ENCODE results near the gene CENPX. TPM values are rescaled to one million over a fixed set of nuclear protein-coding genes. Genes with fewer than 3 reads are reported as not detected.

Gene CENPX
- total and polyA plus RNA-seq, 2 of the 13 experiments (the other 11 are each of a cell fraction or from before 2014, with no cell fraction given): 92.7 to 170 TPM

DNA sequence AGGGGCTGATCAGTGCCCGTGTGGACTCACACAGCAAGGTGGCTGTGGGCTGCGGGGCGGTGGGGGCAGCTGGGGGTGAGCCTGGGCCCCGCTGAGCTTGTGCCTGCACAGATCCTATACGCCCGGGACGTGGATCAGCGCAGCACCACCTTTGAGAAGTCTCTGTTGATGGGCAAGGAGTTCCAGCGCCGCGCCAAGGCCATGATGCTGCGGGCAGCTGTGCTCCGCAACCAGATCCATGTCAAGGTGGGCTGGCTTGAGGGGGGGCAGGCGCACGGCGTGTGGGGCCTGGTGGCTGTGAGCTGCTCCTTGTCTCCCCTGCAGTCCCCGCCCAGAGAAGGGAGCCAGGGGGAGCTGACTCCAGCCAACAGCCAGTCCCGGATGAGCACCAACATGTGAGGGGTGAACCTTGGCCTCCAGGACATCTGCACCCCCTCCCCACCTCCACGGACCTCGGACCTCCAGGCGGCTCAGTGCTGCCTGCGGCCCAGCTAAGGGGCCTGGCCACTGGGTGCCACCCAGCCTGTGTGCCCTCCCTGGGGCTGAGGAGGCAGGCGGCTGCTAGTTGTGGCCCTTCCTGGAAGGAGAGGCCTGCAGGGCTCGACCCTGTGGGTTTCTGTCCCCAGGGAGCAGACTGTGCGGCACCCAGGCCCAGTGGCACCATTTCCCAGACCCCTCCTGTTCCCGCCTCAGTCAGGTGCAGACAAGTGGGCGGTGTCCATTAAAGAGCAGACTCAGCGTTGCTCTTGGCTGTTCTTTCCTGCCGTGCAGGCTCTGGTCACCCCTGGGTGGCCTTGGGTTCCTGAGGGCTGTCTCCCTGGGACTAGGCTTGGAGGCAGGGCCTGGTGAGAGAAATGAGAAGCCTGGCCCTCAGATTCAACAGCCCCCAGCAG, 34.3 kb upstream of the CENPX start (continued):
- TF ChIP-seq SNAPC2 (CRISPR knock-in tag; IDR thresholded peaks at IDR 0.05) (no peak), KMT2A (CRISPR knock-in tag; IDR thresholded peaks at IDR 0.05) (peak; percentile 78), PPARG (CRISPR knock-in tag; conservative IDR thresholded peaks at IDR 0.05) (no peak), ZNF446 (CRISPR knock-in tag; IDR thresholded peaks at IDR 0.05) (no peak), MEIS2 (CRISPR knock-in tag; IDR thresholded peaks at IDR 0.05) (peak; percentile 24; the same call in 1 of the 2 replicates), ZBTB7B (CRISPR knock-in tag; IDR thresholded peaks at IDR 0.05) (peak; percentile 90), RBFOX2 (IDR thresholded peaks at IDR 0.05; ENCODE audit: low read depth, low read length) (peak; percentile 88), ZKSCAN8 (CRISPR knock-in tag; IDR thresholded peaks at IDR 0.05; ENCODE audit: borderline replicate concordance) (peak; percentile 41; the same call in 1 of the 2 replicates), KDM2A (CRISPR knock-in tag; IDR thresholded peaks at IDR 0.05; ENCODE audit: borderline replicate concordance, low read depth) (peak; percentile 55; the same call in 1 of the 2 replicates), RBM22 (optimal IDR thresholded peaks at IDR 0.05; ENCODE audit: low read length) (no peak), NFKBIZ (CRISPR knock-in tag; IDR thresholded peaks at IDR 0.05) (no peak), HIVEP1 (CRISPR knock-in tag; IDR thresholded peaks at IDR 0.05) (0 out of 2 replicates have a peak, but pooled peaks have one; percentile 49), ZFYVE20 (CRISPR knock-in tag; IDR thresholded peaks at IDR 0.05; ENCODE audit: borderline replicate concordance, low read depth) (no peak), TAF1 (CRISPR knock-in tag; IDR thresholded peaks at IDR 0.05) (peak; percentile 45; the same call in 1 of the 2 replicates), CCAR2 (optimal IDR thresholded peaks at IDR 0.05; ENCODE audit: low read depth, low read length) (no peak), ZSCAN20 (CRISPR knock-in tag; IDR thresholded peaks at IDR 0.05; ENCODE audit: borderline replicate concordance) (no peak), GATAD1 (CRISPR knock-in tag; IDR thresholded peaks at IDR 0.05) (peak; percentile 67), ZNF501 (CRISPR knock-in tag; IDR thresholded peaks at IDR 0.05) (peak; percentile 90), NR2F6 (IDR thresholded peaks at IDR 0.05) (peak; percentile 51; the same call in 1 of the 2 replicates), NR2F6 (CRISPR knock-in tag; IDR thresholded peaks at IDR 0.05) (peak; percentile 48; the same call in 1 of the 2 replicates), ZNF24 (IDR thresholded peaks at IDR 0.05) (no peak), ZNF746 (CRISPR knock-in tag; IDR thresholded peaks at IDR 0.05) (no peak), ZNF260 (CRISPR knock-in tag; IDR thresholded peaks at IDR 0.05; ENCODE audit: borderline replicate concordance, low read depth) (no peak), EP300 (IDR thresholded peaks at IDR 0.05; ENCODE audit: low read depth in 2 of 2, low read length in 2 of 2) (peak in 1 of 2 experiments; percentile 14; a peak in 1 of 4 replicates), EP300 (CRISPR knock-in tag; IDR thresholded peaks at IDR 0.05; ENCODE audit: borderline replicate concordance) (no peak)
- TF ChIP-seq, protein P1, sequence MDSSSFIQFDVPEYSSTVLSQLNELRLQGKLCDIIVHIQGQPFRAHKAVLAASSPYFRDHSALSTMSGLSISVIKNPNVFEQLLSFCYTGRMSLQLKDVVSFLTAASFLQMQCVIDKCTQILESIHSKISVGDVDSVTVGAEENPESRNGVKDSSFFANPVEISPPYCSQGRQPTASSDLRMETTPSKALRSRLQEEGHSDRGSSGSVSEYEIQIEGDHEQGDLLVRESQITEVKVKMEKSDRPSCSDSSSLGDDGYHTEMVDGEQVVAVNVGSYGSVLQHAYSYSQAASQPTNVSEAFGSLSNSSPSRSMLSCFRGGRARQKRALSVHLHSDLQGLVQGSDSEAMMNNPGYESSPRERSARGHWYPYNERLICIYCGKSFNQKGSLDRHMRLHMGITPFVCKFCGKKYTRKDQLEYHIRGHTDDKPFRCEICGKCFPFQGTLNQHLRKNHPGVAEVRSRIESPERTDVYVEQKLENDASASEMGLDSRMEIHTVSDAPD (CRISPR knock-in tag; IDR thresholded peaks at IDR 0.05): 0 out of 2 replicates have a peak, but pooled peaks have one; percentile 7
- TF ChIP-seq, protein P2, sequence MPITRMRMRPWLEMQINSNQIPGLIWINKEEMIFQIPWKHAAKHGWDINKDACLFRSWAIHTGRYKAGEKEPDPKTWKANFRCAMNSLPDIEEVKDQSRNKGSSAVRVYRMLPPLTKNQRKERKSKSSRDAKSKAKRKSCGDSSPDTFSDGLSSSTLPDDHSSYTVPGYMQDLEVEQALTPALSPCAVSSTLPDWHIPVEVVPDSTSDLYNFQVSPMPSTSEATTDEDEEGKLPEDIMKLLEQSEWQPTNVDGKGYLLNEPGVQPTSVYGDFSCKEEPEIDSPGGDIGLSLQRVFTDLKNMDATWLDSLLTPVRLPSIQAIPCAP (CRISPR knock-in tag; IDR thresholded peaks at IDR 0.05; ENCODE audit: low read depth): no peak
- TF ChIP-seq, protein P3, sequence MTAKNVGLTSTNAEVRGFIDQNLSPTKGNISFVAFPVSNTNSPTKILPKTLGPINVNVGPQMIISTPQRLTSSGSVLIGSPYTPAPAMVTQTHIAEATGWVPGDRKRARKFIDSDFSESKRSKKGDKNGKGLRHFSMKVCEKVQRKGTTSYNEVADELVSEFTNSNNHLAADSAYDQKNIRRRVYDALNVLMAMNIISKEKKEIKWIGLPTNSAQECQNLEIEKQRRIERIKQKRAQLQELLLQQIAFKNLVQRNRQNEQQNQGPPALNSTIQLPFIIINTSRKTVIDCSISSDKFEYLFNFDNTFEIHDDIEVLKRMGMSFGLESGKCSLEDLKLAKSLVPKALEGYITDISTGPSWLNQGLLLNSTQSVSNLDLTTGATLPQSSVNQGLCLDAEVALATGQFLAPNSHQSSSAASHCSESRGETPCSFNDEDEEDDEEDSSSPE (CRISPR knock-in tag; IDR thresholded peaks at IDR 0.05): peak; percentile 65

Data from HepG2 (cell line).